H9 (cell line): ENCODE measurements around the gene TMC1. TPM values are rescaled to one million over a fixed set of nuclear protein-coding genes. Genes with fewer than 3 reads are reported as not detected.

ENCODE experiments used
- DNase-seq: peaks from one replicate; pipeline ENCODE4 v3.0.0-alpha.2; 2017
- H2AFZ ChIP-seq: one replicate; pipeline ENCODE4 v1.6.1; 2013; ENCODE audit warnings: mild to moderate bottlenecking, low read length, control low read depth, moderate library complexity
- H2AK5ac ChIP-seq: 2 replicates; pipeline ENCODE4 v1.6.1; 2013; ENCODE audit warnings: low read length, control low read depth, mixed read lengths; ENCODE audit not compliant: insufficient read length
- H2BK120ac ChIP-seq: one replicate; pipeline ENCODE4 v1.6.1; 2013; ENCODE audit warnings: low read depth, mild to moderate bottlenecking, low read length, control low read depth, inconsistent platforms; ENCODE audit not compliant: poor library complexity, severe bottlenecking
- H2BK12ac ChIP-seq: 2 replicates; pipeline ENCODE4 v1.6.1; 2013; ENCODE audit warnings: low read length, control low read depth, mixed read lengths, low read depth; ENCODE audit not compliant: insufficient read length
- H2BK15ac ChIP-seq: 2 replicates; pipeline ENCODE4 v1.6.1; 2013; ENCODE audit warnings: low read depth, low read length, control low read depth
- H2BK20ac ChIP-seq: one replicate; pipeline ENCODE4 v1.6.1; 2013; ENCODE audit warnings: low read depth, mild to moderate bottlenecking, low read length, control low read depth, inconsistent platforms; ENCODE audit not compliant: poor library complexity, severe bottlenecking
- H2BK5ac ChIP-seq: 2 replicates; pipeline ENCODE4 v1.6.1; 2013; ENCODE audit warnings: low read length, control low read depth, mixed read lengths; ENCODE audit not compliant: insufficient read length
- H3K14ac ChIP-seq: 2 replicates; pipeline ENCODE4 v1.6.1; 2013; ENCODE audit warnings: low read length, control low read depth; ENCODE audit not compliant: insufficient read depth
- H3K18ac ChIP-seq: 2 replicates; pipeline ENCODE4 v1.6.1; 2013; ENCODE audit warnings: low read depth, mild to moderate bottlenecking, mixed read lengths, low read length, control low read depth; ENCODE audit not compliant: insufficient read length
- H3K23ac ChIP-seq: 2 replicates; pipeline ENCODE4 v1.6.1; 2013; ENCODE audit warnings: low read length, control low read depth, mixed read lengths, low read depth; ENCODE audit not compliant: insufficient read length
- H3K23me2 ChIP-seq: 2 replicates; pipeline ENCODE4 v1.6.1; 2013; ENCODE audit warnings: low read depth, mild to moderate bottlenecking, mixed read lengths, low read length, control low read depth; ENCODE audit not compliant: insufficient read length, poor library complexity, severe bottlenecking
- H3K27ac ChIP-seq: 2 replicates; pipeline ENCODE4 v1.5.1; 2013; ENCODE audit warnings: low read length, control low read depth, mixed read lengths, low read depth; ENCODE audit not compliant: insufficient read length
- H3K27me3 ChIP-seq: 2 replicates; pipeline ENCODE4 v1.6.1; 2013; ENCODE audit warnings: low read length, control low read depth, inconsistent platforms; ENCODE audit not compliant: insufficient read depth
- H3K4ac ChIP-seq: 2 replicates; pipeline ENCODE4 v1.6.1; 2013; ENCODE audit warnings: low read depth, mild to moderate bottlenecking, control low read depth, inconsistent platforms, low read length, moderate library complexity
- H3K4me1 ChIP-seq: 2 replicates; pipeline ENCODE4 v1.6.1; 2013; ENCODE audit warnings: low read length, control low read depth, inconsistent platforms; ENCODE audit not compliant: insufficient read depth
- H3K4me2 ChIP-seq: 2 replicates; pipeline ENCODE4 v1.6.1; 2013; ENCODE audit warnings: low read length, control low read depth, mixed read lengths; ENCODE audit not compliant: insufficient read length, insufficient read depth
- H3K56ac ChIP-seq: 2 replicates; pipeline ENCODE4 v1.6.1; 2013; ENCODE audit warnings: low read depth, mild to moderate bottlenecking, mixed read lengths, low read length, control low read depth; ENCODE audit not compliant: insufficient read length
- H3K79me1 ChIP-seq: 2 replicates; pipeline ENCODE4 v1.6.1; 2013; ENCODE audit warnings: low read depth, mild to moderate bottlenecking, moderate library complexity, low read length, control low read depth, inconsistent platforms; ENCODE audit not compliant: insufficient read depth, poor library complexity, severe bottlenecking
- H3K79me2 ChIP-seq: 2 replicates; pipeline ENCODE4 v1.6.1; 2013; ENCODE audit warnings: low read length, control low read depth, inconsistent platforms; ENCODE audit not compliant: insufficient read depth
- H3K9ac ChIP-seq: 2 replicates; pipeline ENCODE4 v1.6.1; 2013; ENCODE audit warnings: low read length, control low read depth, mixed read lengths; ENCODE audit not compliant: insufficient read length; ENCODE audit errors: extremely low read depth
- H3K9me3 ChIP-seq: one replicate; pipeline ENCODE4 v1.6.1; 2013; ENCODE audit warnings: low read depth, low read length, inconsistent platforms; ENCODE audit not compliant: control insufficient read depth
- H3T11ph ChIP-seq: one replicate; pipeline ENCODE4 v1.6.1; 2013; ENCODE audit warnings: mild to moderate bottlenecking, low read length, control low read depth, inconsistent platforms
- H4K20me1 ChIP-seq: one replicate; pipeline ENCODE4 v1.6.1; 2013; ENCODE audit not compliant: control insufficient read depth, insufficient read length, insufficient read depth
- H4K5ac ChIP-seq: 2 replicates; pipeline ENCODE4 v1.6.1; 2013; ENCODE audit warnings: low read depth, mild to moderate bottlenecking, mixed read lengths, low read length, control low read depth; ENCODE audit not compliant: insufficient read length
- H4K8ac ChIP-seq: replicated peaks from 2 replicates; pipeline ENCODE4 v1.6.1; 2013; ENCODE audit warnings: low read length, control low read depth, mixed read lengths, low read depth; ENCODE audit not compliant: insufficient read length
- H4K91ac ChIP-seq: 2 replicates; pipeline ENCODE4 v1.6.1; 2013; ENCODE audit warnings: low read depth, mild to moderate bottlenecking, moderate library complexity, mixed read lengths, low read length, control low read depth; ENCODE audit not compliant: insufficient read length
- H3K27ac Mint-ChIP-seq, 3 experiments: 2 replicates in 2 of 3; 3 replicates in 1 of 3; pipeline ENCODE4 v1.8.0; 2020 to 2021; ENCODE audit warnings: mixed read lengths in 3 of 3, mild to moderate bottlenecking in 1 of 3, moderate library complexity in 1 of 3
- H3K27me3 Mint-ChIP-seq: 2 replicates; pipeline ENCODE4 v1.8.0; 2021; ENCODE audit warnings: low read depth, mild to moderate bottlenecking, moderate library complexity, mixed read lengths
- H3K36me3 Mint-ChIP-seq, 3 experiments: 2 replicates in 2 of 3; 3 replicates in 1 of 3; pipeline ENCODE4 v1.8.0; 2020 to 2021; ENCODE audit warnings: low read depth in 3 of 3, mixed read lengths in 3 of 3; ENCODE audit not compliant: insufficient read depth in 1 of 3
- H3K4me1 Mint-ChIP-seq, 2 experiments: 2 replicates each; pipeline ENCODE4 v1.8.0; 2020; ENCODE audit warnings: mixed read lengths in 2 of 2
- H3K4me3 Mint-ChIP-seq, 2 experiments: 2 replicates in 1 of 2; 3 replicates in 1 of 2; pipeline ENCODE4 v1.8.0; 2020 to 2021; ENCODE audit warnings: mild to moderate bottlenecking in 2 of 2, mixed read lengths in 2 of 2, moderate library complexity in 1 of 2
- H3K9me3 Mint-ChIP-seq, 2 experiments: 2 replicates in 1 of 2; 3 replicates in 1 of 2; pipeline ENCODE4 v1.8.0; 2020; ENCODE audit warnings: mild to moderate bottlenecking in 2 of 2, mixed read lengths in 2 of 2, moderate library complexity in 1 of 2
- WGBS: extraction: QIAGEN DNeasy Blood & Tissue Kit; methylation state at CpG from one replicate; pipeline ENCODE4 v1.1.7; 2013; ENCODE audit warnings: missing lambda C conversion rate, low lambda C conversion rate, mixed read lengths; ENCODE audit not compliant: insufficient read length; ENCODE audit errors: extremely low coverage; 5-methylcytosine and 5-hydroxymethylcytosine counted together
- total RNA-seq: library from RNA; stranded (reverse); gene quantifications from 2 replicates; pipeline ENCODE4 v1.2.1, GENCODE V29; 2021
- TF ChIP-seq, protein P1 (sequence below): fragments of 200-600 bp; sonication (generic); conservative IDR thresholded peaks from 3 replicates; pipeline ENCODE4 v1.8.0; 2021; ENCODE audit warnings: antibody characterized with exemption, mild to moderate bottlenecking

The TMC1 gene
- total RNA-seq, 1 experiment from 2014 or later, result 2.4 TPM

DNA sequence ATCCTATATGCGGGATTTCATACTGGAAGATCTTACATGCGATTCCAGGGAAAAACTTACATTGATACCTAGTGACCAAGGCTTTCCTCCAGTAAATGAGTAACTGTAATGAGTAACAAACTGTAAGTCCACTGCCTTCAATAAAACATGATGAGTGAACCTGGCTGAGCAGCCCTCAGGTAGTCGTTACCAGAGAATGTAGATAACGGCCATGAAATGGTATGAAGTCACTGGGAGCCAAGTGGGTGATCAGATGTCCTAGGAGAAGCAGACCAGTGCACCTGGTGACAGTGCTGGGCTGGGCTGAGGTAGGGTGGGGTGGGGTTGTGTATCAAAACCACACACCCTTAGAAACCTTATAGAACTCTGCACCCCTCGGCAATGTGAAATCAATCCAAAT is 227.9 kb downstream of the TMC1 start:
- TF ChIP-seq, protein P1, sequence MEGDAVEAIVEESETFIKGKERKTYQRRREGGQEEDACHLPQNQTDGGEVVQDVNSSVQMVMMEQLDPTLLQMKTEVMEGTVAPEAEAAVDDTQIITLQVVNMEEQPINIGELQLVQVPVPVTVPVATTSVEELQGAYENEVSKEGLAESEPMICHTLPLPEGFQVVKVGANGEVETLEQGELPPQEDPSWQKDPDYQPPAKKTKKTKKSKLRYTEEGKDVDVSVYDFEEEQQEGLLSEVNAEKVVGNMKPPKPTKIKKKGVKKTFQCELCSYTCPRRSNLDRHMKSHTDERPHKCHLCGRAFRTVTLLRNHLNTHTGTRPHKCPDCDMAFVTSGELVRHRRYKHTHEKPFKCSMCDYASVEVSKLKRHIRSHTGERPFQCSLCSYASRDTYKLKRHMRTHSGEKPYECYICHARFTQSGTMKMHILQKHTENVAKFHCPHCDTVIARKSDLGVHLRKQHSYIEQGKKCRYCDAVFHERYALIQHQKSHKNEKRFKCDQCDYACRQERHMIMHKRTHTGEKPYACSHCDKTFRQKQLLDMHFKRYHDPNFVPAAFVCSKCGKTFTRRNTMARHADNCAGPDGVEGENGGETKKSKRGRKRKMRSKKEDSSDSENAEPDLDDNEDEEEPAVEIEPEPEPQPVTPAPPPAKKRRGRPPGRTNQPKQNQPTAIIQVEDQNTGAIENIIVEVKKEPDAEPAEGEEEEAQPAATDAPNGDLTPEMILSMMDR, result no peak
- Histone ChIP-seq H2BK5ac (no peak overlapping the region), H3K4me1 (no peaks in the 10 kb centered on the region), H2AFZ (no peak overlapping the region), H4K8ac (no peak overlapping the region), H3K79me1 (no peaks in the 10 kb centered on the region), H2BK12ac (no peak overlapping the region), H3K4ac (no peak overlapping the region), H2BK20ac (no peak overlapping the region), H3K27me3 (no peaks in the 10 kb centered on the region), H3K9ac (no peak overlapping the region), H4K20me1 (no peaks in the 10 kb centered on the region), H3K23me2 (no peaks in the 10 kb centered on the region), H3K27ac (no peak overlapping the region), H3K9me3 (no peaks in the 10 kb centered on the region), H2BK15ac (no peak overlapping the region), H3K14ac (no peak overlapping the region), H3K56ac (no peak overlapping the region), H3T11ph (no peak overlapping the region), H2BK120ac (no peak overlapping the region), H3K23ac (no peak overlapping the region), H4K91ac (no peak overlapping the region), H2AK5ac (no peak overlapping the region), H3K4me2 (no peak overlapping the region), H4K5ac (no peak overlapping the region), H3K79me2 (no peaks in the 10 kb centered on the region), H3K18ac (no peak overlapping the region)
- DNase-seq, result no peak
- H3K4me1 Mint-ChIP-seq, result peaks cover 2 to 11% of the 10 kb centered on the region in 2 experiments; a peak in 3 of 4 replicates
- H3K9me3 Mint-ChIP-seq, result peaks cover 0 to 2% of the 10 kb centered on the region in 2 experiments; a peak in 1 of 5 replicates
- H3K4me3 Mint-ChIP-seq, result no peak overlapping the region
- no peak overlapping the region for H3K27ac Mint-ChIP-seq
- peaks cover 0 to 7% (median 0%) of the 10 kb centered on the region in 3 experiments; a peak in 2 of 7 replicates for H3K36me3 Mint-ChIP-seq
- no CpG with 5 or more reads among the region's 5 CpGs for WGBS
- H3K27me3 Mint-ChIP-seq, result no peaks in the 10 kb centered on the region
